H1 (cell line): Measurements from ENCODE around the gene MUC4. TPM values are rescaled to one million over a fixed set of nuclear protein-coding genes. Genes with fewer than 3 reads are reported as not detected.

Experiments used
- CTCF ChIA-PET: fragments of 300-600 bp; sonication (Branson Sonifier 250); formaldehyde crosslinking; loops from one replicate; lab custom pipeline; 2021; ENCODE audit not compliant: partially characterized antibody; lab: Charles Lee
- POLR2A ChIA-PET: fragments of 300-600 bp; sonication (Branson Sonifier 250); formaldehyde crosslinking; loops from one replicate; lab custom pipeline; 2021; ENCODE audit warnings: inconsistent platforms; ENCODE audit not compliant: partially characterized antibody; lab: Charles Lee
- DNase-seq, 2 experiments: peaks; one replicate each; pipeline versions ENCODE4 v3.0.0 to v3.0.0-alpha.2; 2010 to 2022; ENCODE audit warnings: low spot score in 2 of 2, low read depth in 1 of 2, mixed read lengths in 1 of 2
- FAIRE-seq: peaks from 2 replicates; lab custom pipeline; 2011; peaks lifted over from hg19 to GRCh38; lab: Jason Lieb, UNC
- H2AFZ ChIP-seq: 2 replicates; pipeline ENCODE4 v1.8.1; 2012; ENCODE audit warnings: low read length, inconsistent platforms
- H2AK5ac ChIP-seq: 2 replicates; pipeline ENCODE4 v1.6.1; 2013; ENCODE audit warnings: low read depth, low read length
- H2BK120ac ChIP-seq: replicated peaks from 2 replicates; pipeline ENCODE3; 2013; ENCODE audit warnings: low read depth, low read length, inconsistent platforms
- H2BK12ac ChIP-seq: 2 replicates; pipeline ENCODE4 v1.6.1; 2013; ENCODE audit warnings: low read depth, low read length
- H2BK15ac ChIP-seq: 2 replicates; pipeline ENCODE4 v1.6.1; 2013; ENCODE audit warnings: low read length
- H2BK20ac ChIP-seq: 2 replicates; pipeline ENCODE4 v1.6.1; 2013; ENCODE audit warnings: low read length
- H2BK5ac ChIP-seq: 2 replicates; pipeline ENCODE4 v1.6.1; 2013; ENCODE audit warnings: low read depth, low read length
- H3K14ac ChIP-seq: 2 replicates; pipeline ENCODE4 v1.6.1; 2013; ENCODE audit warnings: inconsistent platforms; ENCODE audit not compliant: insufficient read length
- H3K18ac ChIP-seq: 2 replicates; pipeline ENCODE4 v1.6.1; 2013; ENCODE audit warnings: low read length; ENCODE audit errors: extremely low read depth
- H3K23ac ChIP-seq: 2 replicates; pipeline ENCODE4 v1.6.1; 2013; ENCODE audit warnings: inconsistent platforms; ENCODE audit not compliant: insufficient read length
- H3K23me2 ChIP-seq: 2 replicates; pipeline ENCODE4 v1.6.1; 2013; ENCODE audit warnings: low read depth, low read length
- H3K27ac ChIP-seq: 2 replicates; pipeline ENCODE4 v1.6.1; 2011; ENCODE audit warnings: low read depth, low read length, inconsistent platforms
- H3K27me3 ChIP-seq, 4 experiments: replicated peaks in 1 of 4; 1 replicate in 1 of 4; 2 replicates in 3 of 4; pipeline versions ENCODE4 v1.6.1 to v1.8.1; 2011 to 2013; ENCODE audit warnings: low read length in 3 of 4, mild to moderate bottlenecking in 3 of 4, inconsistent platforms in 2 of 4, mixed read lengths in 2 of 4, moderate library complexity in 1 of 4; ENCODE audit not compliant: control insufficient read depth in 3 of 4, insufficient read depth in 3 of 4; ENCODE audit errors: extremely low read depth in 1 of 4
- H3K36me3 ChIP-seq, 4 experiments: 2 replicates each; pipeline versions ENCODE4 v1.6.1 to v1.8.1; 2011 to 2013; ENCODE audit warnings: mild to moderate bottlenecking in 4 of 4, low read length in 3 of 4, moderate library complexity in 2 of 4, control low read depth in 1 of 4, inconsistent platforms in 1 of 4; ENCODE audit not compliant: insufficient read depth in 4 of 4, control insufficient read depth in 2 of 4
- H3K4ac ChIP-seq: replicated peaks from 2 replicates; pipeline ENCODE3; 2013; ENCODE audit warnings: low read length, low read depth, mixed read lengths, inconsistent platforms; ENCODE audit not compliant: insufficient read length
- H3K4me1 ChIP-seq, 4 experiments: replicated peaks in 1 of 4; 1 replicate in 1 of 4; 2 replicates in 3 of 4; pipeline versions ENCODE4 v1.6.1 to v1.8.1; 2011 to 2013; ENCODE audit warnings: low read length in 3 of 4, inconsistent platforms in 2 of 4, mixed read lengths in 1 of 4; ENCODE audit not compliant: insufficient read depth in 4 of 4, control insufficient read depth in 3 of 4
- H3K4me2 ChIP-seq, 2 experiments: 2 replicates each; pipeline versions ENCODE4 v1.6.1 to v1.8.1; 2011 to 2013; ENCODE audit warnings: low read depth in 2 of 2, low read length in 2 of 2, control low read depth in 1 of 2, inconsistent platforms in 1 of 2, mild to moderate bottlenecking in 1 of 2; ENCODE audit not compliant: insufficient read depth in 1 of 2
- H3K4me3 ChIP-seq, 4 experiments: fragments of 200-600, 300-600 bp in 1 of 4; sonication (generic), shearing (Covaris generic), sonication (Bioruptor Twin) in 1 of 4; 2 replicates each; pipeline versions ENCODE4 v1.5.1 to v1.8.1; 2011 to 2016; ENCODE audit warnings: low read length in 4 of 4, low read depth in 3 of 4, control low read depth in 2 of 4, inconsistent platforms in 2 of 4, mild to moderate bottlenecking in 2 of 4, mixed read lengths in 1 of 4, moderate library complexity in 1 of 4; ENCODE audit not compliant: insufficient read depth in 2 of 4; ENCODE audit errors: extremely low read depth in 1 of 4
- H3K56ac ChIP-seq: replicated peaks from 2 replicates; pipeline ENCODE3; 2013; ENCODE audit warnings: low read depth, mild to moderate bottlenecking, mixed read lengths, low read length, inconsistent platforms; ENCODE audit not compliant: insufficient read length
- H3K79me1 ChIP-seq: 2 replicates; pipeline ENCODE4 v1.6.1; 2013; ENCODE audit warnings: low read depth, low read length, control low read depth
- H3K79me2 ChIP-seq, 2 experiments: 2 replicates each; pipeline versions ENCODE4 v1.6.1 to v1.8.1; 2012 to 2013; ENCODE audit warnings: low read length in 2 of 2, mild to moderate bottlenecking in 2 of 2, inconsistent platforms in 1 of 2; ENCODE audit not compliant: insufficient read depth in 2 of 2, control insufficient read depth in 1 of 2
- H3K9ac ChIP-seq, 4 experiments: replicated peaks in 1 of 4; 1 replicate in 1 of 4; 2 replicates in 3 of 4; pipeline versions ENCODE4 v1.6.1 to v1.8.1; 2011 to 2013; ENCODE audit warnings: low read depth in 3 of 4, low read length in 3 of 4, control low read depth in 2 of 4, mild to moderate bottlenecking in 2 of 4, moderate library complexity in 2 of 4, inconsistent platforms in 1 of 4; ENCODE audit errors: extremely low read depth in 1 of 4
- H3K9me3 ChIP-seq, 2 experiments: 2 replicates each; pipeline versions ENCODE4 v1.6.1 to v1.8.1; 2012 to 2013; ENCODE audit warnings: mild to moderate bottlenecking in 2 of 2, moderate library complexity in 2 of 2, control low read depth in 1 of 2, inconsistent platforms in 1 of 2, low read depth in 1 of 2, low read length in 1 of 2, mixed read lengths in 1 of 2; ENCODE audit not compliant: insufficient read depth in 2 of 2
- H4K20me1 ChIP-seq, 2 experiments: replicated peaks in 1 of 2; 2 replicates each; pipeline versions ENCODE3 to v1.8.1; 2011 to 2013; ENCODE audit warnings: inconsistent platforms in 2 of 2, low read length in 2 of 2, mild to moderate bottlenecking in 1 of 2; ENCODE audit not compliant: insufficient read depth in 2 of 2, control insufficient read depth in 1 of 2
- H4K5ac ChIP-seq: 2 replicates; pipeline ENCODE4 v1.6.1; 2013; ENCODE audit warnings: low read length, low read depth, mixed read lengths, inconsistent platforms; ENCODE audit not compliant: insufficient read length
- H4K8ac ChIP-seq: 2 replicates; pipeline ENCODE4 v1.8.0; 2013; ENCODE audit warnings: mild to moderate bottlenecking, moderate library complexity, low read length, inconsistent platforms; ENCODE audit not compliant: insufficient read depth; ENCODE audit errors: extremely low read depth
- H4K91ac ChIP-seq: replicated peaks from 2 replicates; pipeline ENCODE3; 2013; ENCODE audit warnings: low read length, mixed read lengths, inconsistent platforms; ENCODE audit not compliant: insufficient read length
- CBX5 ChIP-seq: fragments of 300-800, 300-1000 bp; sonication (generic); IDR thresholded peaks from 2 replicates; pipeline ENCODE4 v1.7.1; 2016; ENCODE audit warnings: antibody characterized with exemption, low read length, low read depth
- JUND ChIP-seq: IDR thresholded peaks from 2 replicates; pipeline ENCODE4 v1.6.1; 2011; ENCODE audit warnings: mild to moderate bottlenecking, improper control_type of control experiment, low read length
- RAD21 ChIP-seq, 2 experiments: IDR thresholded peaks in 1 of 2; conservative IDR thresholded peaks in 1 of 2; 2 replicates each; pipeline ENCODE4 v1.6.1; 2011; ENCODE audit warnings: low read depth in 2 of 2, low read length in 2 of 2, improper control_type of control experiment in 1 of 2, inconsistent platforms in 1 of 2, mild to moderate bottlenecking in 1 of 2, moderate library complexity in 1 of 2
- RNF2 ChIP-seq: fragments of 200-900, 300-1000 bp; sonication (generic); IDR thresholded peaks from 2 replicates; pipeline ENCODE4 v1.7.1; 2016; ENCODE audit warnings: borderline replicate concordance, low read depth, mild to moderate bottlenecking, antibody characterized with exemption, low read length; ENCODE audit not compliant: poor library complexity, severe bottlenecking; ENCODE audit errors: missing control alignments
- TCF12 ChIP-seq: IDR thresholded peaks from 2 replicates; pipeline ENCODE4 v1.6.1; 2011; ENCODE audit warnings: low read depth, mild to moderate bottlenecking, low read length
- WGBS, 2 experiments: shearing (Covaris generic) in 1 of 2; methylation state at CpG; one replicate each; pipeline versions ENCODE4 v1.1.6 to v1.1.7; 2013 to 2015; ENCODE audit warnings: low lambda C conversion rate in 2 of 2, mixed read lengths in 2 of 2, inconsistent platforms in 1 of 2, low coverage in 1 of 2, missing lambda C conversion rate in 1 of 2; ENCODE audit not compliant: insufficient replicate concordance in 2 of 2, insufficient coverage in 1 of 2, insufficient read length in 1 of 2; ENCODE audit errors: extremely low coverage in 1 of 2, missing lambda C conversion rate in 1 of 2; 5-methylcytosine and 5-hydroxymethylcytosine counted together
- polyA plus RNA-seq, 7 experiments: library from polyadenylated mRNA; depleted of rRNA in 3 of 7; stranded (reverse) in 5 of 7; unstranded in 2 of 7; fragments of >200 nt in 5 of 7; fragments of 200-250 nt in 2 of 7; gene quantifications; 1 replicate in 5 of 7; 2 replicates in 1 of 7; 4 replicates in 1 of 7; pipeline versions ENCODE4 v1.2.1 to v1.2.3, GENCODE V29; 2011 to 2013; ENCODE audit warnings: missing spikeins in 2 of 7, mixed read lengths in 2 of 7
- total RNA-seq: library from RNA; stranded (reverse); fragmentation: NEBNext Ultra II Directional; extraction: Animal tissue kit (Norgen Biotek cat#: 25700); gene quantifications from 2 replicates; pipeline ENCODE4 v1.2.1, GENCODE V29; 2021

MUC4 gene
- total and polyA plus RNA-seq, 2 of the 8 experiments (the other 6 are each of a cell fraction or from before 2014, with no cell fraction given) = 0.89 to 2.0 TPM

GRCh38 chr3:195729476-195730251, 82.1 kb downstream of the MUC4 start:
- Histone ChIP-seq H3K79me1 (no peaks in the 10 kb centered on the region), H3K4ac (no peak overlapping the region), H2AFZ (peak overlapping the region; percentile 9; the same call in 1 of the 2 replicates), H3K36me3 (no peaks in the 10 kb centered on the region), H3K27me3 (no peaks in the 10 kb centered on the region), H2AK5ac (no peak overlapping the region), H3K23me2 (no peaks in the 10 kb centered on the region), H4K5ac (no peak overlapping the region), H3K14ac (no peak overlapping the region), H2BK12ac (peak overlapping the region; percentile 43; the same call in 1 of the 2 replicates), H3K79me2 (no peaks in the 10 kb centered on the region), H3K4me2 (no peak overlapping the region), H4K91ac (no peak overlapping the region), H4K20me1 (no peaks in the 10 kb centered on the region), H2BK15ac (no peak overlapping the region), H2BK120ac (no peak overlapping the region), H3K23ac (no peak overlapping the region), H3K56ac (no peak overlapping the region), H4K8ac (peak overlapping the region; percentile 7; the same call in 1 of the 2 replicates), H3K4me3 (no peak overlapping the region), H2BK5ac (no peak overlapping the region), H3K9ac (no peak overlapping the region), H3K4me1 (no peaks in the 10 kb centered on the region; a peak in 1 of 7 replicates), H3K9me3 (no peaks in the 10 kb centered on the region), H3K18ac (no peak overlapping the region; the same call in 1 of the 2 replicates), H3K27ac (no peak overlapping the region), H2BK20ac (no peak overlapping the region)
- ChIA-PET POLR2A (no interaction called here), CTCF (interaction anchor here (1.4 to 2.7 kb wide), 3 partner anchors 9 to 121 kb away, joined by 7 to 10 read pairs (median 7); partner anchors contain the start of gene MUC20)
- FAIRE-seq (no peak), DNase-seq (no peak)
- WGBS, 2 experiments = 86% methylated on average over 18 of the region's 18 CpGs; no CpG with 5 or more reads in 1 of the 2 experiments
- TF ChIP-seq RNF2 (no peak), RAD21 (IDR thresholded peaks at IDR 0.05 in 1 of 2, conservative IDR thresholded peaks at IDR 0.05 in 1 of 2; ENCODE audit: low read depth in 2 of 2, low read length in 2 of 2) (no peak), TCF12 (no peak), JUND (no peak), CBX5 (no peak)
